ENCODE results near the gene SERPINB6. TPM values are rescaled to one million over a fixed set of nuclear protein-coding genes. Genes with fewer than 3 reads are reported as not detected.

SERPINB6 gene
- total and polyA plus RNA-seq, 9 of the 15 experiments (the other 6 are each of a cell fraction or from before 2014, with no cell fraction given): 86.6 to 211 (median 143) TPM

GRCh38 chr6:2900821-2901644 is 70.3 kb downstream of the SERPINB6 start:
- BruUV-seq (replicated peaks): no TSS peak
- intact Hi-C loops (cut with micrococcal nuclease): no loop called here
- H3K4me3 ChIP-seq: no peak overlapping the region
- no peaks in the 10 kb centered on the region for H3K9me1 ChIP-seq (ENCODE audit: control insufficient read depth, insufficient read depth, low read length)
- FAIRE-seq (no peak), ATAC-seq (no peak), DNase-seq (ENCODE audit: extremely low read depth in 1 of 4, low spot score in 3 of 4) (no peak)
- 0 out of 2 replicates have a peak overlapping the region, but pooled peaks have one; percentile 8 for H3K4me2 ChIP-seq (ENCODE audit: insufficient read depth, low read length)
- CTCF ChIA-PET (ENCODE audit: low intra/inter-chr PET ratio): no interaction called here
- peaks cover 28 to 30% of the 10 kb centered on the region in 2 experiments; a peak in 4 of 5 replicates for H3K4me1 ChIP-seq (replicated peaks in 1 of 2; ENCODE audit: control insufficient read depth in 2 of 2, insufficient read depth in 2 of 2, low read length in 2 of 2)
- peak overlapping the region in 1 of 2 experiments; percentile 84; a peak in 2 of 4 replicates for H3K9ac ChIP-seq (ENCODE audit: insufficient read depth in 1 of 2, low read depth in 2 of 2, low read length in 2 of 2)
- H3K36me3 ChIP-seq (ENCODE audit: control insufficient read depth, insufficient read depth, low read length): peaks cover 44% of the 10 kb centered on the region
- in situ Hi-C loops (cut with MboI): no loop called here
- H3K79me2 ChIP-seq (ENCODE audit: control insufficient read depth, insufficient read depth, low read length): peaks cover 44% of the 10 kb centered on the region
- H3K27ac ChIP-seq (ENCODE audit: extremely low read depth, low read depth, low read length): no peak overlapping the region
- H3K9me3 ChIP-seq (replicated peaks; ENCODE audit: control insufficient read depth, insufficient read depth, low read depth, low read length): no peaks in the 10 kb centered on the region
- WGBS (ENCODE audit: insufficient coverage, low coverage, missing lambda C conversion rate): 82% methylated on average over 11 of the region's 12 CpGs
- H4K20me1 ChIP-seq (replicated peaks; ENCODE audit: control insufficient read depth, insufficient read depth, low read length): no peaks in the 10 kb centered on the region; the same call in 1 of the 2 replicates
- TF ChIP-seq GTF2F1 (IDR thresholded peaks at IDR 0.05; ENCODE audit: low read depth, low read length): no peak
- TF ChIP-seq GABPA (tag; conservative IDR thresholded peaks at IDR 0.05; ENCODE audit: low read depth): no peak
- peak; percentile 19; the same call in 1 of the 2 replicates for TF ChIP-seq ARID4B (CRISPR knock-in tag; IDR thresholded peaks at IDR 0.05)
- TF ChIP-seq KDM5B (IDR thresholded peaks at IDR 0.05; ENCODE audit: insufficient replicate concordance, low read depth, low read length): peak; percentile 42
- peak; percentile 70 for TF ChIP-seq TFE3 (CRISPR knock-in tag; IDR thresholded peaks at IDR 0.05)
- no peak for TF ChIP-seq KLF10 (CRISPR knock-in tag; IDR thresholded peaks at IDR 0.05)
- no peak for TF ChIP-seq TCFL5 (CRISPR knock-in tag; conservative IDR thresholded peaks at IDR 0.05)
- no peak overlapping the region for H2AFZ ChIP-seq (ENCODE audit: low read depth, low read length)
- no peaks in the 10 kb centered on the region for H3K27me3 ChIP-seq (ENCODE audit: control insufficient read depth in 2 of 2, insufficient read depth in 2 of 2, low read length in 2 of 2)
- POLR2A ChIA-PET: interaction anchor here (0.6 to 2.4 kb wide), 8 partner anchors 9 to 70 kb away, joined by 3 to 11 read pairs (median 3); no protein-coding TSS in a partner anchor

Measured in K562 (cell line).